GM19025 (cell line): ENCODE results near the gene USP9X.
"Not testable (repeated sequence)": the region's sequence is repeated elsewhere in the genome, so short reads cannot be mapped to it uniquely, and the experiment has no call there.

Experiments used
- ATAC-seq: cut with Tn5 transposase; IDR thresholded peaks from one replicate; pipeline ENCODE4 v1.9.1; 2021; ENCODE audit warnings: mild to moderate bottlenecking, low read depth, moderate library complexity; ENCODE audit not compliant: unreplicated experiment

The USP9X gene

GRCh38 chrX:41275661-41276609, 190.7 kb downstream of the USP9X start:
- no peak for ATAC-seq

- ATAC-seq = no peak
Observed at GRCh38 chrX:41276661-41277506, 191.6 kb downstream of the USP9X start.

- not testable (repeated sequence) for ATAC-seq
Observed at GRCh38 chrX:41282307-41282706, 197.1 kb downstream of the USP9X start.

GRCh38 chrX:41285928-41286327, 200.7 kb downstream of the USP9X start:
- ATAC-seq = not testable (repeated sequence)
